Measurements from ENCODE around the gene ELOF1. TPM values are rescaled to one million over a fixed set of nuclear protein-coding genes. Genes with fewer than 3 reads are reported as not detected.

The ELOF1 gene
- total and polyA plus RNA-seq, 2 of the 13 experiments (the other 11 are each of a cell fraction or from before 2014, with no cell fraction given) = 14.5 to 43.2 TPM

- TF ChIP-seq SP5 (CRISPR knock-in tag; IDR thresholded peaks at IDR 0.05; ENCODE audit: borderline replicate concordance, low read depth) = no peak
- no peak for TF ChIP-seq SPEN (CRISPR knock-in tag; IDR thresholded peaks at IDR 0.05; ENCODE audit: low read depth)
- TF ChIP-seq, protein P1, sequence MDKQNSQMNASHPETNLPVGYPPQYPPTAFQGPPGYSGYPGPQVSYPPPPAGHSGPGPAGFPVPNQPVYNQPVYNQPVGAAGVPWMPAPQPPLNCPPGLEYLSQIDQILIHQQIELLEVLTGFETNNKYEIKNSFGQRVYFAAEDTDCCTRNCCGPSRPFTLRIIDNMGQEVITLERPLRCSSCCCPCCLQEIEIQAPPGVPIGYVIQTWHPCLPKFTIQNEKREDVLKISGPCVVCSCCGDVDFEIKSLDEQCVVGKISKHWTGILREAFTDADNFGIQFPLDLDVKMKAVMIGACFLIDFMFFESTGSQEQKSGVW (CRISPR knock-in tag; IDR thresholded peaks at IDR 0.05; ENCODE audit: borderline replicate concordance) = no peak
- no peak for TF ChIP-seq TCF12 (IDR thresholded peaks at IDR 0.05)
- no peak for TF ChIP-seq TCF12 (CRISPR knock-in tag; IDR thresholded peaks at IDR 0.05)
- no peak for TF ChIP-seq RXRB (CRISPR knock-in tag; IDR thresholded peaks at IDR 0.05; ENCODE audit: borderline replicate concordance)
- no peak for TF ChIP-seq ZNF451 (CRISPR knock-in tag; IDR thresholded peaks at IDR 0.05)
- TF ChIP-seq EP300 (IDR thresholded peaks at IDR 0.05; ENCODE audit: low read depth in 2 of 2, low read length in 2 of 2) = no peak
- no peak for TF ChIP-seq EP300 (CRISPR knock-in tag; IDR thresholded peaks at IDR 0.05; ENCODE audit: borderline replicate concordance)
- TF ChIP-seq, protein P2, sequence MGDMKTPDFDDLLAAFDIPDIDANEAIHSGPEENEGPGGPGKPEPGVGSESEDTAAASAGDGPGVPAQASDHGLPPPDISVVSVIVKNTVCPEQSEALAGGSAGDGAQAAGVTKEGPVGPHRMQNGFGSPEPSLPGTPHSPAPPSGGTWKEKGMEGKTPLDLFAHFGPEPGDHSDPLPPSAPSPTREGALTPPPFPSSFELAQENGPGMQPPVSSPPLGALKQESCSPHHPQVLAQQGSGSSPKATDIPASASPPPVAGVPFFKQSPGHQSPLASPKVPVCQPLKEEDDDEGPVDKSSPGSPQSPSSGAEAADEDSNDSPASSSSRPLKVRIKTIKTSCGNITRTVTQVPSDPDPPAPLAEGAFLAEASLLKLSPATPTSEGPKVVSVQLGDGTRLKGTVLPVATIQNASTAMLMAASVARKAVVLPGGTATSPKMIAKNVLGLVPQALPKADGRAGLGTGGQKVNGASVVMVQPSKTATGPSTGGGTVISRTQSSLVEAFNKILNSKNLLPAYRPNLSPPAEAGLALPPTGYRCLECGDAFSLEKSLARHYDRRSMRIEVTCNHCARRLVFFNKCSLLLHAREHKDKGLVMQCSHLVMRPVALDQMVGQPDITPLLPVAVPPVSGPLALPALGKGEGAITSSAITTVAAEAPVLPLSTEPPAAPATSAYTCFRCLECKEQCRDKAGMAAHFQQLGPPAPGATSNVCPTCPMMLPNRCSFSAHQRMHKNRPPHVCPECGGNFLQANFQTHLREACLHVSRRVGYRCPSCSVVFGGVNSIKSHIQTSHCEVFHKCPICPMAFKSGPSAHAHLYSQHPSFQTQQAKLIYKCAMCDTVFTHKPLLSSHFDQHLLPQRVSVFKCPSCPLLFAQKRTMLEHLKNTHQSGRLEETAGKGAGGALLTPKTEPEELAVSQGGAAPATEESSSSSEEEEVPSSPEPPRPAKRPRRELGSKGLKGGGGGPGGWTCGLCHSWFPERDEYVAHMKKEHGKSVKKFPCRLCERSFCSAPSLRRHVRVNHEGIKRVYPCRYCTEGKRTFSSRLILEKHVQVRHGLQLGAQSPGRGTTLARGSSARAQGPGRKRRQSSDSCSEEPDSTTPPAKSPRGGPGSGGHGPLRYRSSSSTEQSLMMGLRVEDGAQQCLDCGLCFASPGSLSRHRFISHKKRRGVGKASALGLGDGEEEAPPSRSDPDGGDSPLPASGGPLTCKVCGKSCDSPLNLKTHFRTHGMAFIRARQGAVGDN (CRISPR knock-in tag; IDR thresholded peaks at IDR 0.05) = peak; percentile 59
- TF ChIP-seq ZNF260 (CRISPR knock-in tag; IDR thresholded peaks at IDR 0.05; ENCODE audit: borderline replicate concordance, low read depth) = no peak
- TF ChIP-seq CEBPG (CRISPR knock-in tag; IDR thresholded peaks at IDR 0.05) = no peak
- no peak for TF ChIP-seq POLR2A (IDR thresholded peaks at IDR 0.05; ENCODE audit: insufficient read depth in 1 of 2, low read depth in 2 of 2, low read length in 2 of 2)
- no peak for TF ChIP-seq ZKSCAN8 (CRISPR knock-in tag; IDR thresholded peaks at IDR 0.05; ENCODE audit: borderline replicate concordance)
- no peak for TF ChIP-seq RARA (CRISPR knock-in tag; IDR thresholded peaks at IDR 0.05)
- no peak for TF ChIP-seq POGZ (CRISPR knock-in tag; IDR thresholded peaks at IDR 0.05)
- TF ChIP-seq, protein P3, sequence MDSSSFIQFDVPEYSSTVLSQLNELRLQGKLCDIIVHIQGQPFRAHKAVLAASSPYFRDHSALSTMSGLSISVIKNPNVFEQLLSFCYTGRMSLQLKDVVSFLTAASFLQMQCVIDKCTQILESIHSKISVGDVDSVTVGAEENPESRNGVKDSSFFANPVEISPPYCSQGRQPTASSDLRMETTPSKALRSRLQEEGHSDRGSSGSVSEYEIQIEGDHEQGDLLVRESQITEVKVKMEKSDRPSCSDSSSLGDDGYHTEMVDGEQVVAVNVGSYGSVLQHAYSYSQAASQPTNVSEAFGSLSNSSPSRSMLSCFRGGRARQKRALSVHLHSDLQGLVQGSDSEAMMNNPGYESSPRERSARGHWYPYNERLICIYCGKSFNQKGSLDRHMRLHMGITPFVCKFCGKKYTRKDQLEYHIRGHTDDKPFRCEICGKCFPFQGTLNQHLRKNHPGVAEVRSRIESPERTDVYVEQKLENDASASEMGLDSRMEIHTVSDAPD (CRISPR knock-in tag; IDR thresholded peaks at IDR 0.05) = no peak
- TF ChIP-seq, protein P4, sequence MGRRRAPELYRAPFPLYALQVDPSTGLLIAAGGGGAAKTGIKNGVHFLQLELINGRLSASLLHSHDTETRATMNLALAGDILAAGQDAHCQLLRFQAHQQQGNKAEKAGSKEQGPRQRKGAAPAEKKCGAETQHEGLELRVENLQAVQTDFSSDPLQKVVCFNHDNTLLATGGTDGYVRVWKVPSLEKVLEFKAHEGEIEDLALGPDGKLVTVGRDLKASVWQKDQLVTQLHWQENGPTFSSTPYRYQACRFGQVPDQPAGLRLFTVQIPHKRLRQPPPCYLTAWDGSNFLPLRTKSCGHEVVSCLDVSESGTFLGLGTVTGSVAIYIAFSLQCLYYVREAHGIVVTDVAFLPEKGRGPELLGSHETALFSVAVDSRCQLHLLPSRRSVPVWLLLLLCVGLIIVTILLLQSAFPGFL (CRISPR knock-in tag; IDR thresholded peaks at IDR 0.05) = no peak
- TF ChIP-seq NFKB2 (CRISPR knock-in tag; IDR thresholded peaks at IDR 0.05; ENCODE audit: borderline replicate concordance) = no peak
- peak; percentile 4 for TF ChIP-seq TEAD3 (CRISPR knock-in tag; optimal IDR thresholded peaks at IDR 0.05; ENCODE audit: borderline replicate concordance)
- no peak for TF ChIP-seq CREM (IDR thresholded peaks at IDR 0.05)
- no peak for TF ChIP-seq CREM (CRISPR knock-in tag; IDR thresholded peaks at IDR 0.05)
These were observed 18.6 kb upstream of the ELOF1 start, which contains the start of gene ACP5 (continued) for GRCh38 chr19:11577451-11578257.
